H9 (cell line): Measurements from ENCODE around the gene DOCK9. TPM values are rescaled to one million over a fixed set of nuclear protein-coding genes. Genes with fewer than 3 reads are reported as not detected.

Source experiments
- DNase-seq: peaks from one replicate; pipeline ENCODE4 v3.0.0-alpha.2; 2017
- H2AFZ ChIP-seq: one replicate; pipeline ENCODE4 v1.6.1; 2013; ENCODE audit warnings: mild to moderate bottlenecking, low read length, control low read depth, moderate library complexity
- H2AK5ac ChIP-seq: 2 replicates; pipeline ENCODE4 v1.6.1; 2013; ENCODE audit warnings: low read length, control low read depth, mixed read lengths; ENCODE audit not compliant: insufficient read length
- H2BK120ac ChIP-seq: one replicate; pipeline ENCODE4 v1.6.1; 2013; ENCODE audit warnings: low read depth, mild to moderate bottlenecking, low read length, control low read depth, inconsistent platforms; ENCODE audit not compliant: poor library complexity, severe bottlenecking
- H2BK12ac ChIP-seq: 2 replicates; pipeline ENCODE4 v1.6.1; 2013; ENCODE audit warnings: low read length, control low read depth, mixed read lengths, low read depth; ENCODE audit not compliant: insufficient read length
- H2BK15ac ChIP-seq: 2 replicates; pipeline ENCODE4 v1.6.1; 2013; ENCODE audit warnings: low read depth, low read length, control low read depth
- H2BK20ac ChIP-seq: one replicate; pipeline ENCODE4 v1.6.1; 2013; ENCODE audit warnings: low read depth, mild to moderate bottlenecking, low read length, control low read depth, inconsistent platforms; ENCODE audit not compliant: poor library complexity, severe bottlenecking
- H2BK5ac ChIP-seq: 2 replicates; pipeline ENCODE4 v1.6.1; 2013; ENCODE audit warnings: low read length, control low read depth, mixed read lengths; ENCODE audit not compliant: insufficient read length
- H3K14ac ChIP-seq: 2 replicates; pipeline ENCODE4 v1.6.1; 2013; ENCODE audit warnings: low read length, control low read depth; ENCODE audit not compliant: insufficient read depth
- H3K18ac ChIP-seq: 2 replicates; pipeline ENCODE4 v1.6.1; 2013; ENCODE audit warnings: low read depth, mild to moderate bottlenecking, mixed read lengths, low read length, control low read depth; ENCODE audit not compliant: insufficient read length
- H3K23ac ChIP-seq: 2 replicates; pipeline ENCODE4 v1.6.1; 2013; ENCODE audit warnings: low read length, control low read depth, mixed read lengths, low read depth; ENCODE audit not compliant: insufficient read length
- H3K23me2 ChIP-seq: 2 replicates; pipeline ENCODE4 v1.6.1; 2013; ENCODE audit warnings: low read depth, mild to moderate bottlenecking, mixed read lengths, low read length, control low read depth; ENCODE audit not compliant: insufficient read length, poor library complexity, severe bottlenecking
- H3K27ac ChIP-seq: 2 replicates; pipeline ENCODE4 v1.5.1; 2013; ENCODE audit warnings: low read length, control low read depth, mixed read lengths, low read depth; ENCODE audit not compliant: insufficient read length
- H3K27me3 ChIP-seq: 2 replicates; pipeline ENCODE4 v1.6.1; 2013; ENCODE audit warnings: low read length, control low read depth, inconsistent platforms; ENCODE audit not compliant: insufficient read depth
- H3K4ac ChIP-seq: 2 replicates; pipeline ENCODE4 v1.6.1; 2013; ENCODE audit warnings: low read depth, mild to moderate bottlenecking, control low read depth, inconsistent platforms, low read length, moderate library complexity
- H3K4me1 ChIP-seq: 2 replicates; pipeline ENCODE4 v1.6.1; 2013; ENCODE audit warnings: low read length, control low read depth, inconsistent platforms; ENCODE audit not compliant: insufficient read depth
- H3K4me2 ChIP-seq: 2 replicates; pipeline ENCODE4 v1.6.1; 2013; ENCODE audit warnings: low read length, control low read depth, mixed read lengths; ENCODE audit not compliant: insufficient read length, insufficient read depth
- H3K56ac ChIP-seq: 2 replicates; pipeline ENCODE4 v1.6.1; 2013; ENCODE audit warnings: low read depth, mild to moderate bottlenecking, mixed read lengths, low read length, control low read depth; ENCODE audit not compliant: insufficient read length
- H3K79me1 ChIP-seq: 2 replicates; pipeline ENCODE4 v1.6.1; 2013; ENCODE audit warnings: low read depth, mild to moderate bottlenecking, moderate library complexity, low read length, control low read depth, inconsistent platforms; ENCODE audit not compliant: insufficient read depth, poor library complexity, severe bottlenecking
- H3K79me2 ChIP-seq: 2 replicates; pipeline ENCODE4 v1.6.1; 2013; ENCODE audit warnings: low read length, control low read depth, inconsistent platforms; ENCODE audit not compliant: insufficient read depth
- H3K9ac ChIP-seq: 2 replicates; pipeline ENCODE4 v1.6.1; 2013; ENCODE audit warnings: low read length, control low read depth, mixed read lengths; ENCODE audit not compliant: insufficient read length; ENCODE audit errors: extremely low read depth
- H3K9me3 ChIP-seq: one replicate; pipeline ENCODE4 v1.6.1; 2013; ENCODE audit warnings: low read depth, low read length, inconsistent platforms; ENCODE audit not compliant: control insufficient read depth
- H3T11ph ChIP-seq: one replicate; pipeline ENCODE4 v1.6.1; 2013; ENCODE audit warnings: mild to moderate bottlenecking, low read length, control low read depth, inconsistent platforms
- H4K20me1 ChIP-seq: one replicate; pipeline ENCODE4 v1.6.1; 2013; ENCODE audit not compliant: control insufficient read depth, insufficient read length, insufficient read depth
- H4K5ac ChIP-seq: 2 replicates; pipeline ENCODE4 v1.6.1; 2013; ENCODE audit warnings: low read depth, mild to moderate bottlenecking, mixed read lengths, low read length, control low read depth; ENCODE audit not compliant: insufficient read length
- H4K8ac ChIP-seq: replicated peaks from 2 replicates; pipeline ENCODE4 v1.6.1; 2013; ENCODE audit warnings: low read length, control low read depth, mixed read lengths, low read depth; ENCODE audit not compliant: insufficient read length
- H4K91ac ChIP-seq: 2 replicates; pipeline ENCODE4 v1.6.1; 2013; ENCODE audit warnings: low read depth, mild to moderate bottlenecking, moderate library complexity, mixed read lengths, low read length, control low read depth; ENCODE audit not compliant: insufficient read length
- H3K27ac Mint-ChIP-seq, 3 experiments: 2 replicates in 2 of 3; 3 replicates in 1 of 3; pipeline ENCODE4 v1.8.0; 2020 to 2021; ENCODE audit warnings: mixed read lengths in 3 of 3, mild to moderate bottlenecking in 1 of 3, moderate library complexity in 1 of 3
- H3K27me3 Mint-ChIP-seq: 2 replicates; pipeline ENCODE4 v1.8.0; 2021; ENCODE audit warnings: low read depth, mild to moderate bottlenecking, moderate library complexity, mixed read lengths
- H3K36me3 Mint-ChIP-seq, 3 experiments: 2 replicates in 2 of 3; 3 replicates in 1 of 3; pipeline ENCODE4 v1.8.0; 2020 to 2021; ENCODE audit warnings: low read depth in 3 of 3, mixed read lengths in 3 of 3; ENCODE audit not compliant: insufficient read depth in 1 of 3
- H3K4me1 Mint-ChIP-seq, 2 experiments: 2 replicates each; pipeline ENCODE4 v1.8.0; 2020; ENCODE audit warnings: mixed read lengths in 2 of 2
- H3K4me3 Mint-ChIP-seq, 2 experiments: 2 replicates in 1 of 2; 3 replicates in 1 of 2; pipeline ENCODE4 v1.8.0; 2020 to 2021; ENCODE audit warnings: mild to moderate bottlenecking in 2 of 2, mixed read lengths in 2 of 2, moderate library complexity in 1 of 2
- H3K9me3 Mint-ChIP-seq, 2 experiments: 2 replicates in 1 of 2; 3 replicates in 1 of 2; pipeline ENCODE4 v1.8.0; 2020; ENCODE audit warnings: mild to moderate bottlenecking in 2 of 2, mixed read lengths in 2 of 2, moderate library complexity in 1 of 2
- CTCF ChIP-seq: fragments of 200-600 bp; sonication (generic); conservative IDR thresholded peaks from 3 replicates; pipeline ENCODE4 v1.8.0; 2021; ENCODE audit warnings: antibody characterized with exemption, mild to moderate bottlenecking
- WGBS: extraction: QIAGEN DNeasy Blood & Tissue Kit; methylation state at CpG from one replicate; pipeline ENCODE4 v1.1.7; 2013; ENCODE audit warnings: missing lambda C conversion rate, low lambda C conversion rate, mixed read lengths; ENCODE audit not compliant: insufficient read length; ENCODE audit errors: extremely low coverage; 5-methylcytosine and 5-hydroxymethylcytosine counted together
- total RNA-seq: library from RNA; stranded (reverse); gene quantifications from 2 replicates; pipeline ENCODE4 v1.2.1, GENCODE V29; 2021

The DOCK9 gene
- total RNA-seq, 1 experiment from 2014 or later, result 23.0 TPM

- H3K27ac Mint-ChIP-seq, result no peak overlapping the region
- no peak overlapping the region for H3K18ac ChIP-seq
- no peak overlapping the region for H2BK12ac ChIP-seq
- no peak for DNase-seq
- H2AFZ ChIP-seq, result no peak overlapping the region
- H4K5ac ChIP-seq, result no peak overlapping the region
- H3K14ac ChIP-seq, result no peak overlapping the region
- H3K56ac ChIP-seq, result no peak overlapping the region
- no peak overlapping the region for H2BK120ac ChIP-seq
- no CpG with 5 or more reads among the region's 4 CpGs for WGBS
- peaks cover 4% of the 10 kb centered on the region; the same call in 1 of the 2 replicates for H3K4me1 ChIP-seq
- no peaks in the 10 kb centered on the region for H3K9me3 Mint-ChIP-seq
- H3K36me3 Mint-ChIP-seq, result no peaks in the 10 kb centered on the region
- H3K23ac ChIP-seq, result no peak overlapping the region
- no peak overlapping the region for H3T11ph ChIP-seq
- H3K9me3 ChIP-seq, result no peaks in the 10 kb centered on the region
- H3K4ac ChIP-seq, result no peak overlapping the region
- H3K79me2 ChIP-seq, result no peaks in the 10 kb centered on the region
- no peak overlapping the region for H4K91ac ChIP-seq
- no peak overlapping the region for H4K8ac ChIP-seq
- no peak overlapping the region for H2AK5ac ChIP-seq
- H2BK20ac ChIP-seq, result no peak overlapping the region
- no peak for TF ChIP-seq CTCF
- H3K4me1 Mint-ChIP-seq, result peaks cover 21 to 25% of the 10 kb centered on the region in 2 experiments
- no peaks in the 10 kb centered on the region for H3K79me1 ChIP-seq
- H3K23me2 ChIP-seq, result no peaks in the 10 kb centered on the region
- H3K27ac ChIP-seq, result no peak overlapping the region
- no peak overlapping the region for H3K9ac ChIP-seq
- H2BK15ac ChIP-seq, result no peak overlapping the region
- no peak overlapping the region for H3K4me3 Mint-ChIP-seq
- no peaks in the 10 kb centered on the region for H4K20me1 ChIP-seq
- H3K27me3 Mint-ChIP-seq, result no peaks in the 10 kb centered on the region
- H3K27me3 ChIP-seq, result no peaks in the 10 kb centered on the region
- H2BK5ac ChIP-seq, result no peak overlapping the region
- H3K4me2 ChIP-seq, result no peak overlapping the region
Observed at GRCh38 chr13:98984983-98985382, 7.1 kb upstream of the DOCK9 start.
